ENCODE data around the gene SLC22A14. TPM values are rescaled to one million over a fixed set of nuclear protein-coding genes. Genes with fewer than 3 reads are reported as not detected.

The SLC22A14 gene
- total and polyA plus RNA-seq, 2 donors (not counting 1 experiment from before 2014, with no cell fraction given), result not detected

DNA sequence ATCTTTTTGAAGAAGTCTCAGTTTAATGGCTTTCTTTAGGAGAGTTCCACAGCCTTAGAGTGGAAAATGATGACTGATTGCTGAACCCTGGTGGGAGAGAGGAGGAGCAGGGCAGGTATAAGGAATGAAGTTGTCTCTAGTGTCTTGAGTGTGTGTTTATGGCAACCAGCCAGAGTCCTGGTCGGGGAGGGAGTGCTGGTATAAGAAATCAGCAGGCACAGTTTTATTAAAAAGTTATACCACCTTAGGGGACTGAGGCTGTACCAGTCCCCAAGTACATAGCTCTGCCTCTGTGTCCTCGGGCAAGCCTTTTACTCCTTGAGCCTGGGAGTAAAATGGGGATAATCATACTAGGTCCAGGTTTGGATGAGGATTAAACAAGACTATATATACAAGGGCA is 29.8 kb downstream of the SLC22A14 start:
- ChIA-PET CTCF (no interaction called here), POLR2A (no interaction called here)
- H3K27me3 ChIP-seq (replicated peaks in 1 of 4; ENCODE audit: control extremely low read depth in 1 of 4, control insufficient read depth in 3 of 4, insufficient read depth in 4 of 4, low read length in 3 of 4), result no peaks in the 10 kb centered on the region
- H3K4me1 ChIP-seq (ENCODE audit: control insufficient read depth in 2 of 2, insufficient read depth in 2 of 2, low read length in 2 of 2), result no peaks in the 10 kb centered on the region
- H3K27ac Mint-ChIP-seq, result no peak overlapping the region
- H3K36me3 ChIP-seq (replicated peaks in 1 of 2; ENCODE audit: control extremely low read depth in 1 of 2, control insufficient read depth in 1 of 2, extremely low read depth in 1 of 2, insufficient read depth in 2 of 2, low read length in 1 of 2), result no peaks in the 10 kb centered on the region
- no peak overlapping the region for H3K9ac ChIP-seq (ENCODE audit: low read length)
- no peaks in the 10 kb centered on the region for H3K4me1 Mint-ChIP-seq
- TF ChIP-seq EZH2 (IDR thresholded peaks at IDR 0.05; ENCODE audit: borderline replicate concordance, insufficient read depth, low read depth, low read length, poor library complexity, severe bottlenecking), result no peak
- TF ChIP-seq, protein P1, sequence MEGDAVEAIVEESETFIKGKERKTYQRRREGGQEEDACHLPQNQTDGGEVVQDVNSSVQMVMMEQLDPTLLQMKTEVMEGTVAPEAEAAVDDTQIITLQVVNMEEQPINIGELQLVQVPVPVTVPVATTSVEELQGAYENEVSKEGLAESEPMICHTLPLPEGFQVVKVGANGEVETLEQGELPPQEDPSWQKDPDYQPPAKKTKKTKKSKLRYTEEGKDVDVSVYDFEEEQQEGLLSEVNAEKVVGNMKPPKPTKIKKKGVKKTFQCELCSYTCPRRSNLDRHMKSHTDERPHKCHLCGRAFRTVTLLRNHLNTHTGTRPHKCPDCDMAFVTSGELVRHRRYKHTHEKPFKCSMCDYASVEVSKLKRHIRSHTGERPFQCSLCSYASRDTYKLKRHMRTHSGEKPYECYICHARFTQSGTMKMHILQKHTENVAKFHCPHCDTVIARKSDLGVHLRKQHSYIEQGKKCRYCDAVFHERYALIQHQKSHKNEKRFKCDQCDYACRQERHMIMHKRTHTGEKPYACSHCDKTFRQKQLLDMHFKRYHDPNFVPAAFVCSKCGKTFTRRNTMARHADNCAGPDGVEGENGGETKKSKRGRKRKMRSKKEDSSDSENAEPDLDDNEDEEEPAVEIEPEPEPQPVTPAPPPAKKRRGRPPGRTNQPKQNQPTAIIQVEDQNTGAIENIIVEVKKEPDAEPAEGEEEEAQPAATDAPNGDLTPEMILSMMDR (IDR thresholded peaks at IDR 0.05), result no peak
- H3K27me3 Mint-ChIP-seq, result peaks cover 17% of the 10 kb centered on the region
- H3K9me3 Mint-ChIP-seq (ENCODE audit: insufficient read depth), result no peaks in the 10 kb centered on the region
- H4K20me1 ChIP-seq (ENCODE audit: control insufficient read depth, insufficient read depth, low read length, poor library complexity, severe bottlenecking), result no peaks in the 10 kb centered on the region
- H3K4me3 Mint-ChIP-seq, result no peak overlapping the region
- intact Hi-C loops (cut with micrococcal nuclease), result no loop called here
- H3K79me2 ChIP-seq (ENCODE audit: control insufficient read depth, insufficient read depth, low read length), result no peaks in the 10 kb centered on the region
- H3K9me3 ChIP-seq (ENCODE audit: control extremely low read depth in 1 of 3, control insufficient read depth in 2 of 3, insufficient read depth in 1 of 3, low read length in 2 of 3), result no peaks in the 10 kb centered on the region
- H2AFZ ChIP-seq (ENCODE audit: insufficient read depth, low read depth, low read length, poor library complexity, severe bottlenecking), result no peak overlapping the region
- H3K4me3 ChIP-seq (ENCODE audit: control extremely low read depth in 1 of 5, extremely low read depth in 1 of 5, insufficient read depth in 1 of 5, low read depth in 2 of 5, low read length in 4 of 5), result no peak overlapping the region
- no CpG with 5 or more reads among the region's 2 CpGs for WGBS (ENCODE audit: insufficient coverage)
- no peak for ATAC-seq (ENCODE audit: low read depth)
- no peak overlapping the region for H3K27ac ChIP-seq (ENCODE audit: low read length in 2 of 2)
- no peak for DNase-seq
- no peak overlapping the region for H3K4me2 ChIP-seq (replicated peaks; ENCODE audit: low read depth, low read length, poor library complexity, severe bottlenecking)

DNA sequence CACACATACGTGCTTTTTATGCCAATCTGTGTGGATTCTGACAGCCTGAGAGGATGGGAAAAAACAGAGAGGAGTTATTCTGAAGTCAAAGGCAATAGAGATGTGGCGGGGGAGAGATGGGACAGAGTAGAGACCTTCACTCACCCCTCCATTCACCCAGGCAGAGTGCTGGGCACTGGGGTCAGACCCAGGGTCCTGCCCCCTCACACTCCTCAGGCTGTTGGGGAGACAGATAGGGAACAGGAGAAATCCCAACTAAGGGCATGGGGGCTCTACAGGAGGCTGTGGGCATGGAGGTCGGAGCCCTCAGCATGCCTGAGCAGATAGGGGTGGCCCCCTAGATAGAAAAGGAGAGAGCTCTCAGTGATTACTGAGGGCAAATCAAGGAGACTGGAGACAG is 30.3 kb downstream of the SLC22A14 start:
- TF ChIP-seq EZH2 (IDR thresholded peaks at IDR 0.05; ENCODE audit: borderline replicate concordance, insufficient read depth, low read depth, low read length, poor library complexity, severe bottlenecking), result no peak
- TF ChIP-seq, protein P1 (IDR thresholded peaks at IDR 0.05), result no peak
- DNase-seq (no peak), ATAC-seq (ENCODE audit: low read depth) (no peak)
- no peak overlapping the region for H3K4me3 Mint-ChIP-seq
- Histone ChIP-seq H3K27ac (ENCODE audit: low read length in 2 of 2) (no peak overlapping the region), H3K4me1 (ENCODE audit: control insufficient read depth in 2 of 2, insufficient read depth in 2 of 2, low read length in 2 of 2) (no peaks in the 10 kb centered on the region), H3K27me3 (replicated peaks in 1 of 4; ENCODE audit: control extremely low read depth in 1 of 4, control insufficient read depth in 3 of 4, insufficient read depth in 4 of 4, low read length in 3 of 4) (no peaks in the 10 kb centered on the region), H2AFZ (ENCODE audit: insufficient read depth, low read depth, low read length, poor library complexity, severe bottlenecking) (no peak overlapping the region), H3K79me2 (ENCODE audit: control insufficient read depth, insufficient read depth, low read length) (no peaks in the 10 kb centered on the region), H3K36me3 (replicated peaks in 1 of 2; ENCODE audit: control extremely low read depth in 1 of 2, control insufficient read depth in 1 of 2, extremely low read depth in 1 of 2, insufficient read depth in 2 of 2, low read length in 1 of 2) (no peaks in the 10 kb centered on the region), H4K20me1 (ENCODE audit: control insufficient read depth, insufficient read depth, low read length, poor library complexity, severe bottlenecking) (no peaks in the 10 kb centered on the region), H3K4me3 (ENCODE audit: control extremely low read depth in 1 of 5, extremely low read depth in 1 of 5, insufficient read depth in 1 of 5, low read depth in 2 of 5, low read length in 4 of 5) (no peak overlapping the region), H3K9me3 (ENCODE audit: control extremely low read depth in 1 of 3, control insufficient read depth in 2 of 3, insufficient read depth in 1 of 3, low read length in 2 of 3) (no peaks in the 10 kb centered on the region), H3K4me2 (replicated peaks; ENCODE audit: low read depth, low read length, poor library complexity, severe bottlenecking) (no peak overlapping the region), H3K9ac (ENCODE audit: low read length) (no peak overlapping the region)
- POLR2A ChIA-PET, result no interaction called here
- intact Hi-C loops (cut with micrococcal nuclease), result no loop called here
- no peaks in the 10 kb centered on the region for H3K9me3 Mint-ChIP-seq (ENCODE audit: insufficient read depth)
- WGBS (ENCODE audit: insufficient coverage), result 100% methylated on average over 1 of the region's 3 CpGs
- CTCF ChIA-PET, result no interaction called here
- H3K4me1 Mint-ChIP-seq, result no peaks in the 10 kb centered on the region
- H3K27ac Mint-ChIP-seq, result no peak overlapping the region
- H3K27me3 Mint-ChIP-seq, result peaks cover 17% of the 10 kb centered on the region
